ENCODE measurements around the gene DNAJC5.
"Not testable (repeated sequence)": the region's sequence is repeated elsewhere in the genome, so short reads cannot be mapped to it uniquely, and the experiment has no call there.

The DNAJC5 gene

DNA sequence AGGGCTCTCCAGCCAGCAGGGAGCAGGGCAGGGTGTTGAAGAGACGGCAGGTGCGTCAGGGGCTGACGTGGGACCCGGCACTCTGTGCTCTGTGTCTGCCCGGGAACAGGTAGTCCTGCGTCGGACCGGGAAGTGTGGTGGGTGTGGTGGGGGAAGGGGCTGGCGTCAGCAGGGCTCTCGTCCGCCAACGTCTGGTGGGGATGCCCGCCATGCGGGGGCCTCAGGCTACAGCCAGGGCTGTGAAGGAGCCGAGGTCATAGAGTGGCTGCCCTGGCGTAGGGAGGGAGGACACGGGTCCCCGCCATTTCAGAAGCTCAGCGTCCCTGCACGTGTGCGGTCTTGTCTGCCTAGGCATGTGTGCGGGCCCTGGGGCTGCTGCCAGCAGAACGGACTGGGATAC is 25.3 kb downstream of the DNAJC5 start:
- no peak overlapping the region for H3K4me3 ChIP-seq (ENCODE audit: low read depth, low read length)
- no peak for DNase-seq (ENCODE audit: low read depth)
- TF ChIP-seq, protein P1, sequence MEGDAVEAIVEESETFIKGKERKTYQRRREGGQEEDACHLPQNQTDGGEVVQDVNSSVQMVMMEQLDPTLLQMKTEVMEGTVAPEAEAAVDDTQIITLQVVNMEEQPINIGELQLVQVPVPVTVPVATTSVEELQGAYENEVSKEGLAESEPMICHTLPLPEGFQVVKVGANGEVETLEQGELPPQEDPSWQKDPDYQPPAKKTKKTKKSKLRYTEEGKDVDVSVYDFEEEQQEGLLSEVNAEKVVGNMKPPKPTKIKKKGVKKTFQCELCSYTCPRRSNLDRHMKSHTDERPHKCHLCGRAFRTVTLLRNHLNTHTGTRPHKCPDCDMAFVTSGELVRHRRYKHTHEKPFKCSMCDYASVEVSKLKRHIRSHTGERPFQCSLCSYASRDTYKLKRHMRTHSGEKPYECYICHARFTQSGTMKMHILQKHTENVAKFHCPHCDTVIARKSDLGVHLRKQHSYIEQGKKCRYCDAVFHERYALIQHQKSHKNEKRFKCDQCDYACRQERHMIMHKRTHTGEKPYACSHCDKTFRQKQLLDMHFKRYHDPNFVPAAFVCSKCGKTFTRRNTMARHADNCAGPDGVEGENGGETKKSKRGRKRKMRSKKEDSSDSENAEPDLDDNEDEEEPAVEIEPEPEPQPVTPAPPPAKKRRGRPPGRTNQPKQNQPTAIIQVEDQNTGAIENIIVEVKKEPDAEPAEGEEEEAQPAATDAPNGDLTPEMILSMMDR (IDR thresholded peaks at IDR 0.05; ENCODE audit: low read depth, low read length, missing control alignments): no peak

DNA sequence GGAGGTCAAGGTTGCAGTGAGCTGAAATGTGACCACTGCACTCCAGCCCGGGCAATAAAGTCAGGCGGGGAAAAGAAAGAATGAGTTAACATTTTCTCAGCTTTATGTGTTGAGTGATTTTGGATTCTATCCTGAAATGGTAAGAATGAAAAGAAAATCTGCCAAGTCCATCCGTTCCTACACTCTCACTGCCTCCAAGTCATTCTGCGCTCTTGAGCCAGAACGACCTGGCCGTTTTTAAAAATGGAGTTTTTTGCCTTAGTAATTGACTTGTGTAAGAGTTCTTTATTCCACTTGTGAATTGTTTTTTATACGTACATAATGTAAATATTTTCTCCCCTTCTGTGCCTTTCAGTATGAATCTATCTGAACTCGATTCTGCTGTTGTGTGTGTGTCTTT is 28.7 kb downstream of the DNAJC5 start:
- no peak for DNase-seq (ENCODE audit: low read depth)
- TF ChIP-seq, protein P1 (IDR thresholded peaks at IDR 0.05; ENCODE audit: low read depth, low read length, missing control alignments): no peak
- H3K4me3 ChIP-seq (ENCODE audit: low read depth, low read length): no peak overlapping the region

DNA sequence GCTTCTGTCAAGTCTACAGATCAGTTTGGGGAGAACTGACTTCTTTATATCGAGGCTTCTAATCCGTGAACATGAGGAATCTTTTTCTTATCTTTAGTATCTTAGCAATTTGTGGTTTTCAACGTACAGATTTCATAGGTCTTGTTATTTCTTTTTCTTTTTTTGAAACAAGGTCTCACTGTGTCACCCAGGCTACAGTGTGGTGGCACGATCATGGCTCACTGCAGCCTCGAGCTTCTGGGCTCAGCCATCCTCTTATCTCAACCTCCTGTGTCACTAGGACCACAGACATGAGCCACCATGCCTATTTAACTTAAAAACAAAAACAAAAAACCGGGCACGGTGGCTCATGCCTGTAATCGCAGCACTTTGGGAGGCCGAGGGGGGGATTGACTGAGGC is 29.3 kb downstream of the DNAJC5 start:
- H3K4me3 ChIP-seq (ENCODE audit: low read depth, low read length): no peak overlapping the region
- TF ChIP-seq, protein P1 (IDR thresholded peaks at IDR 0.05; ENCODE audit: low read depth, low read length, missing control alignments): no peak
- DNase-seq (ENCODE audit: low read depth): no peak

DNA sequence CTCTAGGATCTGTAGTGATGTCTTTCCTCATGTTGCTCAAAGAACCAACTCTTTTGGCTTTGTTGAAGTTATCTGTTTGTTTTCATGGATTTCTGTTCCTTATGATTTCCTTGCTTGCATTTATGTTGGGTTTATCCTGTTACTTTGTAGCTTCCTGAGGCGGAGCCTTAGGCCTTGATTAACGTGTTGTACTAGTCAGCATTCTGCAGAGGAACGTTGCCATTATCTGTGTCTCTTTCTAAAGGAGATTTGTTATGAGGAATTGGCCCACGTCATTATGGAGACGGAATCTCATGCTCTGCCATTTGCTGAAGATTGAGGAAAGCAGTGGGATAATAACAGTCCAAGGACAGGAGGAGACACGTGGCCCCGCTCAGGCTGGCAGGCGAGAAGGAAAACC is 31.4 kb downstream of the DNAJC5 start:
- no peak overlapping the region for H3K4me3 ChIP-seq (ENCODE audit: low read depth, low read length)

DNA sequence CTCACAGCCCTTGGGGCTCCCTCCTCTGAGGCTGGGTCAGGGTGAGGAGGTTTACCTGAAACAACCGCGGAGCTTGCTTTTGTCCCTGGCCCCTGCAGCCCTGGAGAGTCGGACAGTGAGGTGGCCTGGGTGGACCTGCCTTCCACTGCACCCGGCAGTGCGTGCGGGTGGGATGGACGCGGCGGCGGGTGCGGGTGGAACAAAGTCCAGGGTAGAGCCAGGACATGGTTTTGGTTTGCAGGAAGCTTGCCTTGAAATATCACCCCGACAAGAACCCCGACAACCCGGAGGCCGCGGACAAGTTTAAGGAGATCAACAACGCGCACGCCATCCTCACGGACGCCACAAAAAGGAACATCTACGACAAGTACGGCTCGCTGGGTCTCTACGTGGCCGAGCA is 34.1 kb downstream of the DNAJC5 start:
- TF ChIP-seq, protein P1 (IDR thresholded peaks at IDR 0.05; ENCODE audit: low read depth, low read length, missing control alignments): no peak
- no peak for DNase-seq (ENCODE audit: low read depth)

More for the DNA sequence above, 31.4 kb downstream of the DNAJC5 start:
- no peak for DNase-seq (ENCODE audit: low read depth)
- TF ChIP-seq, protein P1 (IDR thresholded peaks at IDR 0.05; ENCODE audit: low read depth, low read length, missing control alignments): no peak

DNA sequence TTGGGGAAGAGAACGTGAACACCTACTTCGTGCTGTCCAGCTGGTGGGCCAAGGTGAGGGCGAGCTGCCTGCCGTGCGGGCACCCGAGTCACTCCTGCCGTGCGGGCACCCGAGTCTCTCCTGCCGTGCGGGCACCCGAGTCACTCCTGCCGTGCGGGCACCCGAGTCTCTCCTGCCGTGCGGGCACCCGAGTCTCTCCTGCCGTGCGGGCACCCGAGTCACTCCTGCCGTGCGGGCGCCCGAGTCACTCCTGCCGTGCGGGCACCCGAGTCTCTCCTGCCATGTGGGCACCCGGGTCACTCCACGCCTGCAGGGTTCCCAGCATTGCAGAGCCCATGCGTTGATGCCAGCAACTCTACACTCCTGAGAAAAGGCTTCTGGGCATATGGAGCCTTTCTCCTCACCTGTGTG is 34.6 kb downstream of the DNAJC5 start:
- not testable (repeated sequence) for H3K4me3 ChIP-seq (ENCODE audit: low read depth, low read length); DNase-seq (ENCODE audit: low read depth)

More for the DNA sequence above, 34.1 kb downstream of the DNAJC5 start:
- no peak overlapping the region for H3K4me3 ChIP-seq (ENCODE audit: low read depth, low read length)

DNA sequence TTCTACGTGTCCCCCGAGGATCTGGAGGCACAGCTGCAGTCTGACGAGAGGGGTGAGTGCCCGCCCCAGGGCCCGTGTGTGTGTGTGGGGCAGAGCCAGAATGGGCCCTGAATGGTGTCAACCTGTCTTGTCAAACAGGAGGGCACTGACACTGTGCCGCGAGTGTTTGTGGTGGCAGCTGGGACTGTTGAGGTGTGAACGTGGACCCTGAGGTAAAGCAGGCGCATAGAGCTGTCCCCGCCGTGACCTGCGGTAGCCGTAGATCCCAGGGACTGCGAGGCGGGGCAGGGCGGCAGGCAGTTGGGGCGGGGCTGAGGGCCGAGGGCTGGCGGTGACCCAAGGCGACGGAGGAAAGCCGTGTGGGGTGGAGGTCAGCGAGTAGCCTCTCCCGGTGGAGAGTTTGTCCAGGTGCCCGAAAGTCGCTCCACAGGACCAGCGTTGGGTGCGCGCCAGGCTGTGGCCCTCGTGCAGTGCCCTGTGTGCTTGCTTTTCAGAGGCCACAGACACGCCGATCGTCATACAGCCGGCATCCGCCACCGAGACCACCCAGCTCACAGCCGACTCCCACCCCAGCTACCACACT is 36.1 kb downstream of the DNAJC5 start:
- no peak overlapping the region for H3K4me3 ChIP-seq (ENCODE audit: low read depth, low read length)
- no peak for DNase-seq (ENCODE audit: low read depth)
- TF ChIP-seq, protein P1 (IDR thresholded peaks at IDR 0.05; ENCODE audit: low read depth, low read length, missing control alignments): no peak
